Ramos (cell line): ENCODE results near the gene TMEM222.

ENCODE experiments used
- in situ Hi-C: fragments of 300-500 bp; cut with MboI; formaldehyde crosslinking; loops from one replicate; pipeline ENCODE4 v1.14.3; 2022; ENCODE audit warnings: low sequenced_read_pairs; ENCODE audit not compliant: unreplicated experiment

Gene TMEM222

DNA sequence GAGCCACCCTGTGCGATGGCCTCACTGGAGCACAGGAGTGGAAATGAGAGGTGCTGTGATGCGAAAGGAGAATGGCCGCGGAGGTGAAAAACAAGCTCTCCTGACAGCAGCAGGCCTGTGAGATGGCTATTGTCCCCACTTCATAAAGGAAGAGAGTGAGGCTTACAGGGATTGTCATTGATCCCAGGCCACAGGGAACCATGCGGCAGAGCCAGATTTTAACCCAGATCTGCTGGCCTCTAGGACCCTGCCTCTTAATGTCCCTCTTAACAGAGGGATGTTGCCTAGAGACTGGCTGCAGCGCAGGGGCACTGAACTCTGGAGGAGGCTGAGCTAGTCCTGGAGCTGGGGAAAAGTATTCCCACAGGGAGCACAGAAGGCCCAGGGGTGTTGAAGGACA lies 16.8 kb downstream of the TMEM222 start:
- in situ Hi-C loops, result no loop called here

DNA sequence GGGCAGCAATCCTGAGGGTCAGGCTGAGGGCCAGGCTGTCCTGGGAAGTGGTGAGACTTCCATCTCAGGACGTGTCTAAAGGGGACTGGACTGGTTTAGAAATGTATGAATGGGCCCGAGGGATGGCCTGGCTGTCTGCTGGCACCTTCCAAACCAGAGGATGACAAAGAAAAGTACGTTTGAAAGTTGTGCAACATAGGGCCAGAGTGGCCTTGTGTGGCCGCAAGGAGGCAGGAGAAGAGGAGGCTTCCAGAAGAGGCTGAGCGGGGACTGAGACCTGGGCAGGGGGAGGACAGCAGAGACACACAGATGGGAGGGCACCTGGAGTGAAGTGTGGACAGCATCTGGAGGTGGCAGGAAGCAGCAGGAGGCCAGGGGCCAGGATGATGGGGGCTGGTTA lies 17.2 kb downstream of the TMEM222 start:
- in situ Hi-C loops, result no loop called here

- in situ Hi-C loops, result no loop called here
Measured at GRCh38 chr1:27341525-27342252, 19.7 kb downstream of the TMEM222 start, which contains the start of gene SYTL1. TSS of gene SYTL1 (plus strand) at chr1:27342022. CDS start at chr1:27345335, 3,313 bp downstream.

DNA sequence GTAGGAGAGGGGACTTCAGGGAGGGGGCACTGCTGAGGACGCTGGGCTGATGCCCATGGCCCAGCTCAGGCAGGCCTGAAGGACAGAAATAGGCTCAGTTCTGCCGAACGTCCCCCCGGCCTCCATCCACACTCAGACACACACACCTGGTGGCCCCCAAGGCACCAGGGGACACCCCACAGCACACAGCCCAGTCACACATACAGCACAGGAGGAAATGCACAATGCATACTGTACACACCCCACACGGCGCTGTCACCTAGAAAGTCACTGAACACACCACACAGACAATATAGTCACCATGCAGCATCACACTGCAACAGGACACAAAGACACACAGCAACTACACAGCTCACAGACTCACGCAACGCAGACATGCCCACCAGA lies 20.4 kb downstream of the TMEM222 start:
- in situ Hi-C loops, result no loop called here

GRCh38 chr1:27342778-27343638 lies 21.0 kb downstream of the TMEM222 start:
- in situ Hi-C loops, result no loop called here

DNA sequence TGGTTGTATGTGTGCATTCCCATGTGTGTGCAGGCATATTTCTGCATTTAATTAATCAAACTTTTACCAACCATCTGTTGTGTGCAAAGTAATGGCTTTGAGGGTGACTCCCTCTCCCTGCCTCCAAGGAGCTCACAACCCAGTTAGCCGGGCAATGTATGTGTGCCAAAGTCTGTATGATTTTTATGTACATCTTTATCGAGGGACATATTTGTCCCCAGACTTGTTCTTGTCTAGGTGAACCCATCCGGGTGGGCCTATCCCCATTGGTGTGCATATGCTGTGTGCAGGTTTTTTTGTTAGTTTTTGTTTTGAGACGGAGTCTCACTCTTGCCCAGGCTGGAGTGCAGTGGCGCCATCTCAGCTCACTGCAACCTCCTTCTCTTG lies 21.7 kb downstream of the TMEM222 start:
- in situ Hi-C loops, result no loop called here

DNA sequence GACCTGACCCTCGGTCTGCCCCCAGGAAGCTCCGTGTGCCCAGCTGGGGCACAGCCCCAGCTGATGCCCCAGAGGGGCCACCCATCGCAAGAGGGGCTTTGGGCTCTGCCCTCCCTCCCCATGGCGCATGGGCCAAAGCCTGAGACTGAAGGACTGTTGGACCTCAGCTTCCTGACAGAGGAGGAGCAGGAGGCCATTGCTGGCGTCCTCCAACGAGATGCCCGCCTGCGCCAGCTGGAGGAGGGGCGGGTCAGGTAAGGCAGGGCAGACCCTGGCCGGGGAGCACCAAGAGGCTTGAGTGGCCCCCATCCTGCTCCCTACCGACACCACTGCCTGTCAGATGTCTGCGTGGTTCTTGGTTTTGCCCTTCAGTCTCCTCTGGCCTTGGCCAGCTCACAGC lies 23.3 kb downstream of the TMEM222 start:
- in situ Hi-C loops, result no loop called here

DNA sequence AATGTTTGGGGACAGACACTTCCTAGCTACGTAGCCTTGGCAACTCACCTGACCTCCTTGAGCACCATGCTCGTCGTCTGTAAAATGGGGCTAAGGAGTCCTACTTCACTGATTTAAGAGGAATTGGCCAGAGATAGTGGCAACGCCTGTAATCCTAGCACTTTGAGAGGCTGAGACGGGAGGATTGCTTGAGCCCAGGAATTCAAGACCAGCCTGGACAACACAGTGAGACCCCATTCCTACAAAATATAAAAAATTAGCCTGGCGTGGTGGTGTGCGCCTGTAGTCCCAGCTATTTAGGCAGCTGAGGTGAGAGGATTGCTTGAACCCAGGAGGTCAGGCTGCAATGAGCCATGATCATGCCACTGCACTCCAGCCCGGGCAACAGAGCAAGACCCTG lies 24.4 kb downstream of the TMEM222 start:
- in situ Hi-C loops, result no loop called here

- in situ Hi-C loops, result no loop called here
Measured at GRCh38 chr1:27346991-27347624, 25.1 kb downstream of the TMEM222 start.

GRCh38 chr1:27348861-27349783 lies 27.2 kb downstream of the TMEM222 start:
- in situ Hi-C loops, result no loop called here

- in situ Hi-C loops, result no loop called here
Measured at GRCh38 chr1:27349784-27350662, 28.1 kb downstream of the TMEM222 start.

GRCh38 chr1:27350663-27351540 lies 28.9 kb downstream of the TMEM222 start:
- in situ Hi-C loops, result no loop called here

DNA sequence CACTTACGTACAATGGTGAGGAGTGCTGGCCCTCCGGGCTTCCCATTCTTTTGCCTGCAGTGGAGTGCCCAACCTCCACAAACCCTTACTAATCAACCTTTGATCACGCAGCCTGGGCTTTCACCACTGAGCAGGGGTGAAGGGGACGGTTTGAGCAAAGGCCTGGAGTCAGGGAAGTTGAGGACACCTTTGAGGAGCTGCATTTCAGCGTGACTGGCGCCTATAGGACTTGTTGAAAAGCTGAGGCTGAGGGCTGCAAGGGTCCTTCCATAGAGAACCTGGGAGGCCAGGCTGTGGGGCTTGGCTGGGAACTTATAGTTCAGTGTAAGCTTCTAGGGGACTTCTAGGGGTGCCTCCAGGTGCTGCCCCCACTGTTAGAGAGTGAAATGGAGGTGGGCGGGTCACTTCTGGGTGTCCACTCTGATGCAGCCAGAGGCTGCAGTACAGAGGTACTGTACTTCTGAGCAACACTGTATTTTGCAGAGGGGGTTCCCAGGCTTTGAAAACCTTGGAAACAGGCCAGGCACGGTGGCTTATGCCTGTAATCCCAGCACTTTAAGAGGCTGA lies 29.7 kb downstream of the TMEM222 start:
- in situ Hi-C loops, result no loop called here

- in situ Hi-C loops, result no loop called here
Measured at GRCh38 chr1:27353166-27353565, 31.2 kb downstream of the TMEM222 start.

DNA sequence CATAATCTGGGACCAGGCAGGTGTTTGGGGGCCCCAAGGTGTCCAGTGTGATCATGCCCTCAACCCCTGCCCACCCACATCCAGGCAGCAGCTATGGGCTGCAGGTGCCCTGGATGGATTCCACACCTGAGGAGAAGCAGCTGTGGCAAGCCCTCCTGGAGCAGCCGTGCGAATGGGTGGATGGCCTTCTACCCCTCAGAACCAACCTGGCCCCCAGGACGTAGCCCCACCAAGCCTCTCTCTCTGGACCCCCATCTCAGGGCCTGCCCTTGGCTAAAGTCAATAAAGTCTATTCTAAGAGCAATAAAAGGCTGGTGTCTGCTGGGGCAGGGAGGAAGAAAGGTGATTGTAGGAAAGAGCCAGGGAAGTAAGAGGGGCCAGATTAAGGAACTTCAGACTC lies 31.7 kb downstream of the TMEM222 start:
- in situ Hi-C loops, result no loop called here

DNA sequence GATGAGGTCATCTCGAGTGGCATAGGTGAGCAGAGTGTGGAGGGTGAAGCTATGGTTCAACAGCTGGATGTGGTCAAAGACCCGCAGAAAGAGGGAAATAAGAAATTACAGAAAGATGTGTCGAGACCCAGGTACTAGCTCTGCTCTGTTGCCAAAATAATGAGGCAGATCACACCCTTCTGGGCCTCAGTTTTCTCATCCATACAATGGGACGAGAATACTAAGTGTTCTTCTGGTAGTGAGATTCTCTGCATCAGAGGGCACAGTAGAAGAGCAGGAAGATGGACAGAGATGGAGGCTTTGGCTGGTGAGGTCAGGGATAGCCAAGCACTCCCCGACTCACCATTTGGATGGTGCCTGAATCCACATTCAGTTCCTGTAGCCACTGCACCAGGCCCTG lies 33.7 kb downstream of the TMEM222 start:
- in situ Hi-C loops, result no loop called here

DNA sequence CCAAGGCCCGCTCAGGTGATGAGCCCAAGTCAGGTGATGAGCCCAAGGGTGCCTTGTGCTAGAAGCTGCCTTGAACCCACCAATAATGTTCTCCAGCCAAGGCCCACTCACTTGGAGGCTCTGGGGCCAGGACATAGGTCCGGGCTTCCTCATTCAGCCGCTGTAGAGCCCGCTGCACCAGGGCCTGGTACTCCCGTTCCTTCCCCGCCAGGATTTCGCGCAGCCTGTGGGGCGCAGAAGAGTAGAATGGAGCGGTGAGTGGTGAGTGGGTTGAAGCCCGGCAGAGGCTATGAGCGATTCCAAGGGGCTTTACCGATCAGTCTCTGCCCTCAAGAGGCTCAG lies 34.3 kb downstream of the TMEM222 start:
- in situ Hi-C loops, result no loop called here
